ENCODE results near the gene EP400. TPM values are rescaled to one million over a fixed set of nuclear protein-coding genes. Genes with fewer than 3 reads are reported as not detected.

The EP400 gene
- total and polyA plus RNA-seq, 2 of the 4 experiments (the other 2 are of a cell fraction), result 4.3 to 11.4 TPM

DNA sequence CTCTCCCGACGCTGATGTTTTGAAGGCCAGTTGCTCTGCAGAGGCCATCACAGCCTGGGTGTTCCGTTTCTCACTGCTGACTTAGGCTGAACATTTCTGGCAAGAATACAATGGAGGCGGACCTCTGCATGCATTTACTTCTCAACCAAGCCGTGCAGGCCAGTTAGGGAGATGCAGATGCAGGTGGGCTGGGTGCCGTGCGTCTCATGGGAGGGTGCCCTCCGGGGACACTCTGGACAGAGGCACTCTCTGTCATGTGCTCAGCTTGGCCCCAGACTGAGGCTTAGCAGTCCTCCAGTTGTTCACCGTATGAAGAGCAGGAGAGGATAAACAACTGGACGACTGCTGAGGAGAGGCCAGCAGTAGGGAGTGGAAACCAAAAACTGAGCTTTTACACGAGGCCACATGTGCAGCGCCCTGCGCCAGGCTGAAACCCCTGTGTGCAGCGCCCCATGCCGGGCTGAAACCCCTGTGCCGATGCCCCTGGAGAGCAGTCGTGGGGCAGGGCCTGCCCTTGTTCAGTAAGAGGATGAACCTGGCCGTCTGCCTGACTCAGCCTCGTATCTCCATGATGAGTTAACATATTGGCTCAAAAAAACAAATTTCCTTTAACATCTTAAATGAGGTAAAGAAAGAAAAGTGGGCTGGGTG, 162.0 kb downstream of the EP400 start:
- dilution Hi-C loops (cut with HindIII; ENCODE audit: low sequenced_read_pairs, unreplicated experiment), result no loop called here
- Histone ChIP-seq H3K4me2 (ENCODE audit: low read depth, low read length) (no peak overlapping the region), H3K36me3 (ENCODE audit: control insufficient read depth, insufficient read depth, low read length) (peaks cover 36% of the 10 kb centered on the region), H3K4me1 (ENCODE audit: control insufficient read depth, insufficient read depth, low read length) (no peaks in the 10 kb centered on the region), H3K27me3 (ENCODE audit: control insufficient read depth, insufficient read depth, low read length) (no peaks in the 10 kb centered on the region), H2BK20ac (ENCODE audit: low read depth, low read length) (no peak overlapping the region), H2BK120ac (ENCODE audit: low read depth, low read length) (no peak overlapping the region), H3K4ac (ENCODE audit: low read depth, low read length) (no peak overlapping the region), H4K20me1 (ENCODE audit: insufficient read depth, low read length) (no peaks in the 10 kb centered on the region), H2AK5ac (ENCODE audit: low read depth, low read length) (no peak overlapping the region), H3K56ac (ENCODE audit: extremely low read depth, insufficient read depth, low read length) (no peak overlapping the region), H3K14ac (replicated peaks; ENCODE audit: low read depth, low read length) (no peak overlapping the region), H3K18ac (ENCODE audit: low read depth, low read length) (no peak overlapping the region), H3K9ac (ENCODE audit: low read depth, low read length) (no peak overlapping the region), H3K4me3 (ENCODE audit: insufficient read depth, low read depth, low read length) (no peak overlapping the region), H3K79me1 (ENCODE audit: low read depth in 1 of 2, low read length in 2 of 2) (peaks cover 4 to 5% of the 10 kb centered on the region in 2 experiments; a peak in 3 of 4 replicates), H4K91ac (ENCODE audit: insufficient read depth, low read depth, low read length) (no peak overlapping the region), H4K8ac (ENCODE audit: low read depth in 2 of 2, low read length in 2 of 2) (no peak overlapping the region), H3K9me3 (ENCODE audit: control insufficient read depth, insufficient read depth, low read length) (no peaks in the 10 kb centered on the region), H2BK15ac (ENCODE audit: low read depth, low read length) (no peak overlapping the region), H2AK9ac (replicated peaks; ENCODE audit: low read depth, low read length, poor library complexity) (no peak overlapping the region), H3K23ac (ENCODE audit: low read depth, low read length) (no peak overlapping the region), H2AFZ (replicated peaks; ENCODE audit: low read length, poor library complexity) (no peak overlapping the region), H3K27ac (ENCODE audit: insufficient read depth, low read length) (no peak overlapping the region), H2BK5ac (ENCODE audit: low read depth, low read length, poor library complexity, severe bottlenecking) (no peak overlapping the region), H3K9me1 (ENCODE audit: insufficient read depth, low read length) (no peaks in the 10 kb centered on the region; the same call in 1 of the 2 replicates), H4K5ac (ENCODE audit: low read depth, low read length) (no peak overlapping the region)
- in situ Hi-C loops (cut with MboI; ENCODE audit: low sequenced_read_pairs), result no loop called here
- CTCF ChIA-PET, result no interaction called here
- TF ChIP-seq CHD1 (IDR thresholded peaks at IDR 0.05; ENCODE audit: low read depth, low read length), result no peak
- TF ChIP-seq RCOR1 (IDR thresholded peaks at IDR 0.05; ENCODE audit: insufficient replicate concordance, low read length), result no peak
- no peak for TF ChIP-seq FOS (IDR thresholded peaks at IDR 0.05; ENCODE audit: low read depth, low read length)
- no peak for TF ChIP-seq RAD21 (IDR thresholded peaks at IDR 0.05; ENCODE audit: low read length)
- TF ChIP-seq CEBPB (IDR thresholded peaks at IDR 0.05; ENCODE audit: low read depth, low read length), result no peak
- no peak for TF ChIP-seq SMC3 (IDR thresholded peaks at IDR 0.05; ENCODE audit: low read depth, low read length)
- intact Hi-C loops (cut with micrococcal nuclease), result no loop called here
- no peak for ATAC-seq (ENCODE audit: low read depth)
- DNase-seq, result no peak
- POLR2A ChIA-PET (ENCODE audit: unreplicated experiment), result no interaction called here
- 94% methylated on average over 12 of the region's 19 CpGs; no CpG with 5 or more reads in 1 of the 2 experiments for WGBS, 2 experiments (ENCODE audit: extremely low coverage in 2 of 2, insufficient read length in 1 of 2)
- no TSS peak for BruUV-seq (replicated peaks)
